H1 (cell line): ENCODE results near the gene KCNH5. TPM values are rescaled to one million over a fixed set of nuclear protein-coding genes. Genes with fewer than 3 reads are reported as not detected.

Experiments
- CTCF ChIA-PET: fragments of 300-600 bp; sonication (Branson Sonifier 250); formaldehyde crosslinking; loops from one replicate; lab custom pipeline; 2021; ENCODE audit not compliant: partially characterized antibody; lab: Charles Lee
- POLR2A ChIA-PET: fragments of 300-600 bp; sonication (Branson Sonifier 250); formaldehyde crosslinking; loops from one replicate; lab custom pipeline; 2021; ENCODE audit warnings: inconsistent platforms; ENCODE audit not compliant: partially characterized antibody; lab: Charles Lee
- DNase-seq, 2 experiments: peaks; one replicate each; pipeline versions ENCODE4 v3.0.0 to v3.0.0-alpha.2; 2010 to 2022; ENCODE audit warnings: low spot score in 2 of 2, low read depth in 1 of 2, mixed read lengths in 1 of 2
- FAIRE-seq: peaks from 2 replicates; lab custom pipeline; 2011; peaks lifted over from hg19 to GRCh38; lab: Jason Lieb, UNC
- H2AFZ ChIP-seq: 2 replicates; pipeline ENCODE4 v1.8.1; 2012; ENCODE audit warnings: low read length, inconsistent platforms
- H2AK5ac ChIP-seq: 2 replicates; pipeline ENCODE4 v1.6.1; 2013; ENCODE audit warnings: low read depth, low read length
- H2BK120ac ChIP-seq: replicated peaks from 2 replicates; pipeline ENCODE3; 2013; ENCODE audit warnings: low read depth, low read length, inconsistent platforms
- H2BK12ac ChIP-seq: 2 replicates; pipeline ENCODE4 v1.6.1; 2013; ENCODE audit warnings: low read depth, low read length
- H2BK15ac ChIP-seq: 2 replicates; pipeline ENCODE4 v1.6.1; 2013; ENCODE audit warnings: low read length
- H2BK20ac ChIP-seq: 2 replicates; pipeline ENCODE4 v1.6.1; 2013; ENCODE audit warnings: low read length
- H2BK5ac ChIP-seq: 2 replicates; pipeline ENCODE4 v1.6.1; 2013; ENCODE audit warnings: low read depth, low read length
- H3K14ac ChIP-seq: 2 replicates; pipeline ENCODE4 v1.6.1; 2013; ENCODE audit warnings: inconsistent platforms; ENCODE audit not compliant: insufficient read length
- H3K18ac ChIP-seq: 2 replicates; pipeline ENCODE4 v1.6.1; 2013; ENCODE audit warnings: low read length; ENCODE audit errors: extremely low read depth
- H3K23ac ChIP-seq: 2 replicates; pipeline ENCODE4 v1.6.1; 2013; ENCODE audit warnings: inconsistent platforms; ENCODE audit not compliant: insufficient read length
- H3K23me2 ChIP-seq: 2 replicates; pipeline ENCODE4 v1.6.1; 2013; ENCODE audit warnings: low read depth, low read length
- H3K27ac ChIP-seq: 2 replicates; pipeline ENCODE4 v1.6.1; 2011; ENCODE audit warnings: low read depth, low read length, inconsistent platforms
- H3K27me3 ChIP-seq, 4 experiments: replicated peaks in 1 of 4; 1 replicate in 1 of 4; 2 replicates in 3 of 4; pipeline versions ENCODE4 v1.6.1 to v1.8.1; 2011 to 2013; ENCODE audit warnings: low read length in 3 of 4, mild to moderate bottlenecking in 3 of 4, inconsistent platforms in 2 of 4, mixed read lengths in 2 of 4, moderate library complexity in 1 of 4; ENCODE audit not compliant: control insufficient read depth in 3 of 4, insufficient read depth in 3 of 4; ENCODE audit errors: extremely low read depth in 1 of 4
- H3K36me3 ChIP-seq, 4 experiments: 2 replicates each; pipeline versions ENCODE4 v1.6.1 to v1.8.1; 2011 to 2013; ENCODE audit warnings: mild to moderate bottlenecking in 4 of 4, low read length in 3 of 4, moderate library complexity in 2 of 4, control low read depth in 1 of 4, inconsistent platforms in 1 of 4; ENCODE audit not compliant: insufficient read depth in 4 of 4, control insufficient read depth in 2 of 4
- H3K4ac ChIP-seq: replicated peaks from 2 replicates; pipeline ENCODE3; 2013; ENCODE audit warnings: low read length, low read depth, mixed read lengths, inconsistent platforms; ENCODE audit not compliant: insufficient read length
- H3K4me1 ChIP-seq, 4 experiments: replicated peaks in 1 of 4; 1 replicate in 1 of 4; 2 replicates in 3 of 4; pipeline versions ENCODE4 v1.6.1 to v1.8.1; 2011 to 2013; ENCODE audit warnings: low read length in 3 of 4, inconsistent platforms in 2 of 4, mixed read lengths in 1 of 4; ENCODE audit not compliant: insufficient read depth in 4 of 4, control insufficient read depth in 3 of 4
- H3K4me2 ChIP-seq, 2 experiments: 2 replicates each; pipeline versions ENCODE4 v1.6.1 to v1.8.1; 2011 to 2013; ENCODE audit warnings: low read depth in 2 of 2, low read length in 2 of 2, control low read depth in 1 of 2, inconsistent platforms in 1 of 2, mild to moderate bottlenecking in 1 of 2; ENCODE audit not compliant: insufficient read depth in 1 of 2
- H3K4me3 ChIP-seq, 4 experiments: fragments of 200-600, 300-600 bp in 1 of 4; sonication (generic), shearing (Covaris generic), sonication (Bioruptor Twin) in 1 of 4; 2 replicates each; pipeline versions ENCODE4 v1.5.1 to v1.8.1; 2011 to 2016; ENCODE audit warnings: low read length in 4 of 4, low read depth in 3 of 4, control low read depth in 2 of 4, inconsistent platforms in 2 of 4, mild to moderate bottlenecking in 2 of 4, mixed read lengths in 1 of 4, moderate library complexity in 1 of 4; ENCODE audit not compliant: insufficient read depth in 2 of 4; ENCODE audit errors: extremely low read depth in 1 of 4
- H3K56ac ChIP-seq: replicated peaks from 2 replicates; pipeline ENCODE3; 2013; ENCODE audit warnings: low read depth, mild to moderate bottlenecking, mixed read lengths, low read length, inconsistent platforms; ENCODE audit not compliant: insufficient read length
- H3K79me1 ChIP-seq: 2 replicates; pipeline ENCODE4 v1.6.1; 2013; ENCODE audit warnings: low read depth, low read length, control low read depth
- H3K79me2 ChIP-seq, 2 experiments: 2 replicates each; pipeline versions ENCODE4 v1.6.1 to v1.8.1; 2012 to 2013; ENCODE audit warnings: low read length in 2 of 2, mild to moderate bottlenecking in 2 of 2, inconsistent platforms in 1 of 2; ENCODE audit not compliant: insufficient read depth in 2 of 2, control insufficient read depth in 1 of 2
- H3K9ac ChIP-seq, 4 experiments: replicated peaks in 1 of 4; 1 replicate in 1 of 4; 2 replicates in 3 of 4; pipeline versions ENCODE4 v1.6.1 to v1.8.1; 2011 to 2013; ENCODE audit warnings: low read depth in 3 of 4, low read length in 3 of 4, control low read depth in 2 of 4, mild to moderate bottlenecking in 2 of 4, moderate library complexity in 2 of 4, inconsistent platforms in 1 of 4; ENCODE audit errors: extremely low read depth in 1 of 4
- H3K9me3 ChIP-seq, 2 experiments: 2 replicates each; pipeline versions ENCODE4 v1.6.1 to v1.8.1; 2012 to 2013; ENCODE audit warnings: mild to moderate bottlenecking in 2 of 2, moderate library complexity in 2 of 2, control low read depth in 1 of 2, inconsistent platforms in 1 of 2, low read depth in 1 of 2, low read length in 1 of 2, mixed read lengths in 1 of 2; ENCODE audit not compliant: insufficient read depth in 2 of 2
- H4K20me1 ChIP-seq, 2 experiments: replicated peaks in 1 of 2; 2 replicates each; pipeline versions ENCODE3 to v1.8.1; 2011 to 2013; ENCODE audit warnings: inconsistent platforms in 2 of 2, low read length in 2 of 2, mild to moderate bottlenecking in 1 of 2; ENCODE audit not compliant: insufficient read depth in 2 of 2, control insufficient read depth in 1 of 2
- H4K5ac ChIP-seq: 2 replicates; pipeline ENCODE4 v1.6.1; 2013; ENCODE audit warnings: low read length, low read depth, mixed read lengths, inconsistent platforms; ENCODE audit not compliant: insufficient read length
- H4K8ac ChIP-seq: 2 replicates; pipeline ENCODE4 v1.8.0; 2013; ENCODE audit warnings: mild to moderate bottlenecking, moderate library complexity, low read length, inconsistent platforms; ENCODE audit not compliant: insufficient read depth; ENCODE audit errors: extremely low read depth
- H4K91ac ChIP-seq: replicated peaks from 2 replicates; pipeline ENCODE3; 2013; ENCODE audit warnings: low read length, mixed read lengths, inconsistent platforms; ENCODE audit not compliant: insufficient read length
- ASH2L ChIP-seq: fragments of 200-600, 300-600 bp; sonication (generic); IDR thresholded peaks from one replicate; pipeline ENCODE4 v1.7.1; 2017; ENCODE audit warnings: low read length
- BCL11A ChIP-seq, 2 experiments: IDR thresholded peaks; one replicate each; pipeline ENCODE4 v1.6.1; 2011; ENCODE audit warnings: low read depth in 2 of 2, low read length in 2 of 2, mild to moderate bottlenecking in 2 of 2
- CBX8 ChIP-seq: fragments of 300-800, 300-1000 bp; sonication (generic); IDR thresholded peaks from 2 replicates; pipeline ENCODE4 v1.7.1; 2016; ENCODE audit warnings: low read depth, low read length, borderline replicate concordance
- CREB1 ChIP-seq: IDR thresholded peaks from 2 replicates; pipeline ENCODE4 v1.6.1; 2012; ENCODE audit warnings: inconsistent platforms
- KDM4A ChIP-seq: IDR thresholded peaks from one replicate; pipeline ENCODE4 v1.7.1; 2012; ENCODE audit warnings: low read depth, mild to moderate bottlenecking, moderate library complexity, low read length, inconsistent platforms; ENCODE audit not compliant: severe bottlenecking
- MAFK ChIP-seq: IDR thresholded peaks from 2 replicates; pipeline ENCODE4 v1.6.1; 2012; ENCODE audit warnings: low read depth, mild to moderate bottlenecking, improper control_type of control experiment, low read length
- NANOG ChIP-seq: IDR thresholded peaks from 2 replicates; pipeline ENCODE4 v1.6.1; 2011; ENCODE audit warnings: low read length, low read depth, mild to moderate bottlenecking, inconsistent platforms; ENCODE audit not compliant: insufficient read depth, poor library complexity, severe bottlenecking
- POLR2A ChIP-seq, 2 experiments: IDR thresholded peaks; 1 replicate in 1 of 2; 2 replicates in 1 of 2; pipeline ENCODE4 v1.6.1; 2011; ENCODE audit warnings: low read depth in 2 of 2, low read length in 2 of 2, mild to moderate bottlenecking in 2 of 2; ENCODE audit errors: control extremely low read depth in 1 of 2
- SUZ12 ChIP-seq: fragments of 200-600 bp; sonication (generic); IDR thresholded peaks from 2 replicates; pipeline ENCODE4 v1.6.1; 2012; ENCODE audit warnings: mild to moderate bottlenecking, inconsistent platforms, low read length, moderate library complexity, mixed read lengths
- TBP ChIP-seq: IDR thresholded peaks from 2 replicates; pipeline ENCODE4 v1.6.1; 2011; ENCODE audit warnings: low read depth, low read length, improper control_type of control experiment
- TCF12 ChIP-seq: IDR thresholded peaks from 2 replicates; pipeline ENCODE4 v1.6.1; 2011; ENCODE audit warnings: low read depth, mild to moderate bottlenecking, low read length
- TEAD4 ChIP-seq: IDR thresholded peaks from 2 replicates; pipeline ENCODE4 v1.6.1; 2012; ENCODE audit warnings: low read depth, low read length, inconsistent platforms, mixed read lengths
- YY1 ChIP-seq: IDR thresholded peaks from 2 replicates; pipeline ENCODE4 v1.6.1; 2011; ENCODE audit warnings: low read depth, mild to moderate bottlenecking, low read length
- WGBS, 2 experiments: shearing (Covaris generic) in 1 of 2; methylation state at CpG; one replicate each; pipeline versions ENCODE4 v1.1.6 to v1.1.7; 2013 to 2015; ENCODE audit warnings: low lambda C conversion rate in 2 of 2, mixed read lengths in 2 of 2, inconsistent platforms in 1 of 2, low coverage in 1 of 2, missing lambda C conversion rate in 1 of 2; ENCODE audit not compliant: insufficient replicate concordance in 2 of 2, insufficient coverage in 1 of 2, insufficient read length in 1 of 2; ENCODE audit errors: extremely low coverage in 1 of 2, missing lambda C conversion rate in 1 of 2; 5-methylcytosine and 5-hydroxymethylcytosine counted together
- polyA plus RNA-seq, 7 experiments: library from polyadenylated mRNA; depleted of rRNA in 3 of 7; stranded (reverse) in 5 of 7; unstranded in 2 of 7; fragments of >200 nt in 5 of 7; fragments of 200-250 nt in 2 of 7; gene quantifications; 1 replicate in 5 of 7; 2 replicates in 1 of 7; 4 replicates in 1 of 7; pipeline versions ENCODE4 v1.2.1 to v1.2.3, GENCODE V29; 2011 to 2013; ENCODE audit warnings: missing spikeins in 2 of 7, mixed read lengths in 2 of 7
- total RNA-seq: library from RNA; stranded (reverse); fragmentation: NEBNext Ultra II Directional; extraction: Animal tissue kit (Norgen Biotek cat#: 25700); gene quantifications from 2 replicates; pipeline ENCODE4 v1.2.1, GENCODE V29; 2021
- TF ChIP-seq, protein P1 (sequence below): IDR thresholded peaks from 2 replicates; pipeline ENCODE4 v1.6.1; 2011; ENCODE audit warnings: low read depth, mild to moderate bottlenecking, low read length; ENCODE audit not compliant: insufficient read depth

KCNH5 gene
- total and polyA plus RNA-seq, 2 of the 8 experiments (the other 6 are each of a cell fraction or from before 2014, with no cell fraction given), result 0.24 to 0.50 TPM

DNA sequence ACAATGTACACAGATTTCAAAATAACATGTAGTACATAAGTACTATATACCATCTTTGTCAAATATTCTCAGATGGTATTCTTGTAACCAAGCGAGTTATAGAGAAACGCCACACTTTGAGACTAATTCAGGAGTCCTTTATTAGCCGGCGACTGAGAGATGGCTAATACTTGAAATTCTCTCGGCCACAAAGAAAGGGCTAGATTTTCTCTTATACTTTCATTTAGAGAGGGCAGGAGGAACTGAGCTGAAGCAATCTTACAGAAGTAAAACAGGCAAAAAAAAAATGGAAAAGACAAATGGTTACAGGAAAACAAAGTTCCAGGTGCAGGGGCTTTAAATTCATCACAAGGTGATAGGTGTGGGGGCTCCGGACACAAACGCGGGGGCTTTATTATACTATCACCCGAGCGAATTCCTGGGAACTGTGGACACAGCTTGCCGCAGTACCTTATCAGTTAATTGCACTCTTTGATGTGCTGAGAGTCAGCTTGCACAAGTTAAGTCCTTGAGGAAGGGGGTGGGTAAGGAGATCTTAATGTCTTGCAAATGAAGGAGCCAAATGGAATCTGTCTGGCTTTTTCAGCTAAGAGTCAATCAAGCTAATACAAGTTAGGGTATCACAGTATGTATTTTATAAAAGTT lies 382.3 kb downstream of the KCNH5 start:
- WGBS, 2 experiments, result 36% methylated on average over 11 of the region's 11 CpGs; no CpG with 5 or more reads in 1 of the 2 experiments
- H2AK5ac ChIP-seq, result no peak overlapping the region
- H2BK5ac ChIP-seq, result no peak overlapping the region
- H4K91ac ChIP-seq, result no peak overlapping the region
- H3K23ac ChIP-seq, result no peak overlapping the region
- ChIA-PET CTCF (interaction anchor here (0.5 kb wide), 1 partner anchor 312 kb away, joined by 4 read pairs; no protein-coding TSS in a partner anchor), POLR2A (no interaction called here)
- peak overlapping the region; percentile 38 to 41; a peak in 2 of 4 replicates for H3K4me2 ChIP-seq
- H2AFZ ChIP-seq, result no peak overlapping the region
- H4K20me1 ChIP-seq, result no peaks in the 10 kb centered on the region
- H3K9ac ChIP-seq, result no peak overlapping the region
- no peaks in the 10 kb centered on the region for H3K36me3 ChIP-seq
- H3K4ac ChIP-seq, result no peak overlapping the region
- FAIRE-seq, result peak; percentile 90
- H3K9me3 ChIP-seq, result no peaks in the 10 kb centered on the region; a peak in 1 of 4 replicates
- H4K5ac ChIP-seq, result no peak overlapping the region
- H3K27ac ChIP-seq, result no peak overlapping the region
- no peaks in the 10 kb centered on the region for H3K23me2 ChIP-seq
- H3K14ac ChIP-seq, result no peak overlapping the region
- DNase-seq, result no peak
- no peak overlapping the region for H2BK15ac ChIP-seq
- H2BK120ac ChIP-seq, result no peak overlapping the region
- no peak overlapping the region for H2BK20ac ChIP-seq
- H3K27me3 ChIP-seq, result no peaks in the 10 kb centered on the region; a peak in 1 of 7 replicates
- no peaks in the 10 kb centered on the region for H3K79me1 ChIP-seq
- H3K56ac ChIP-seq, result no peak overlapping the region
- no peaks in the 10 kb centered on the region for H3K79me2 ChIP-seq
- no peak overlapping the region for H2BK12ac ChIP-seq
- no peak overlapping the region for H4K8ac ChIP-seq
- H3K18ac ChIP-seq, result no peak overlapping the region
- H3K4me3 ChIP-seq, result peak overlapping the region in 1 of 4 experiments; percentile 15; a peak in 2 of 8 replicates
- peaks cover 0 to 11% (median 8%) of the 10 kb centered on the region in 4 experiments; a peak in 6 of 7 replicates for H3K4me1 ChIP-seq
- TF ChIP-seq, protein P1, sequence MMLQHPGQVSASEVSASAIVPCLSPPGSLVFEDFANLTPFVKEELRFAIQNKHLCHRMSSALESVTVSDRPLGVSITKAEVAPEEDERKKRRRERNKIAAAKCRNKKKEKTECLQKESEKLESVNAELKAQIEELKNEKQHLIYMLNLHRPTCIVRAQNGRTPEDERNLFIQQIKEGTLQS, result no peak
- TF ChIP-seq BCL11A (IDR thresholded peaks at IDR 0.05; ENCODE audit: low read depth in 2 of 2, low read length in 2 of 2) (no peak), TEAD4 (0 out of 2 replicates have a peak, but pooled peaks have one; percentile 23), KDM4A (no peak), YY1 (no peak), SUZ12 (no peak), MAFK (no peak), NANOG (peak; percentile 81), TCF12 (peak; percentile 89), TBP (no peak), POLR2A (IDR thresholded peaks at IDR 0.05; ENCODE audit: control extremely low read depth in 1 of 2, low read depth in 2 of 2, low read length in 2 of 2) (no peak), ASH2L (no peak), CBX8 (no peak), CREB1 (no peak)
